KG1 (cell line): ENCODE data around the gene DPP6.

Source experiments
- DNase-seq: peaks from one replicate; lab custom pipeline; 2025; lab: John Stamatoyannopoulos, UW

Gene DPP6

GRCh38 chr7:154232700-154233099 lies 180.5 kb downstream of the DPP6 start:
- no peak for DNase-seq

DNA sequence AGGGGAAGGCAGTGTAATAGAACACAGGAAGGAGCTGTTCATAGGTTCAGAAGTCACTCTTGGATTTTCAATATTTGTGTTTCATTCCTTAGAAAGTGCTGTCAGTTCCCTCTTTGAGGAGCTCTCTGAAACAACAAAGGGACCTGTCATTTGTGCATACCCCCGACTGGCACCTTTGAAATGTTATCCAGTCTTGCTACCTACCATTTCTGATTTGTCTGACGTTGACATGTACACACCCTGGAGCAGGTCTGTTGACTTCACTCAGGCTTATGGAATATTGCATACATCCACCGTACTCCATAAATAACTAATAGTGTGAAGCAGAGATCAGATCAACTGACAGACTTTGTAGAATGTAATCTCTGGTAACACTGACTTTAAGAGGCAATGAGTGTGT lies 189.8 kb downstream of the DPP6 start:
- DNase-seq = no peak

- no peak for DNase-seq
Measured at GRCh38 chr7:154242709-154243108, 190.5 kb downstream of the DPP6 start.

DNA sequence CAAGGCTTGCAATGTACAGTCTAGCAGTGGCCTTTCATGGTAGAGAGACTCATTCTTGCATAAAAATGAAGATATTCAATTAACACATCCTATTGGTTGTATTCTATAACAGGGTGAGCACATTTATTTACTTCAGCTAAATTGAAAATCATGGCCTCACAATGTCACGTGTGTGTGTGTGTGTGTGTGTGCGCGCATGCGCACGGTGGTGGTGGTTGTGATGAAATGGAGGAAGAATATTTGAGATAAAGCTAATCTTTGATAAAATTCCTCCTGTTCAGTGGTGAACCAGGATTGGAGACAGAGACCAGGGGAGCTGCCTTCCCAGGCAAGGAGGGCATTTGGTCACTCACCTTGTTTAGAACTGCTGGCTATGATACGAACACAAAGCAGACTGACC lies 199.8 kb downstream of the DPP6 start:
- no peak for DNase-seq

DNA sequence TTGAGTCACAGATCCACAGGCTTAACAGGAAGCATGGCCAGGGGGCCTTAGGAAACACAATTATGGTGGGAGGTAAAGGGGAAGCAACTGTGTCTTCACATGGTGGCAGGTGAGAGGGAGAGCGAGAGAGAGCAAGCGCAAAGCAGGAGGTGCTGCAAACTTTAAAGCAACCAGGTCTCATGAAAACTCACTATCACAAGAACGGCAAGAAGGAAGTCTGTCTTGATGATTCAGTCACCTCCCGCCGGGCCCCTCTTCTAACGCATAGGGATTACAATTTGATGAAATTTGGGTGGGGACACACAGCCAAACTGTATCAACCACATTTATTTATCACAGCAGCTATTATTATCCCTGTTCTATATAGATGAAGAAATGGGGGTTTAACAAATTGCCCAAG lies 201.6 kb downstream of the DPP6 start:
- no peak for DNase-seq

- no peak for DNase-seq
Measured at GRCh38 chr7:154255324-154255723, 203.1 kb downstream of the DPP6 start.

GRCh38 chr7:154256150-154256549 lies 204.0 kb downstream of the DPP6 start:
- DNase-seq = no peak

DNA sequence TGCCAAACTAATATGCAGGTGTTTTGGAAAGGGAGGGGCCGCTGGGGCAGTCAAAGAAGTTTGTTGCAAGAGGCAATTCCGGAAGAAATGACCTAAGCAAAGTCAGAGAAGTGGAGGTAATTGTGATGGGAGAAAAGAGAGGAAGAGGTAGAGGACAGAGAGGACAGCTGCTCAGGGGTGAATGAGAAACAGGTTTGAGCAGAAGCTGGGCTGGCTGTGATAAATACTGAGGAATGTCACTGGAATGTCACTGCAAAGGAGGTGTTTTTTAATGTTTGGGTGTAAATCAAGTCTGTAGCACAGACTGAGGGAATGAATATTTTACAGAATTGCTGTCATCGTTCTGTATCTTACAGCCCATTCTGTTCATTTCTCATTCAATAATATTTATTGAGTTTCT lies 207.2 kb downstream of the DPP6 start:
- no peak for DNase-seq

DNA sequence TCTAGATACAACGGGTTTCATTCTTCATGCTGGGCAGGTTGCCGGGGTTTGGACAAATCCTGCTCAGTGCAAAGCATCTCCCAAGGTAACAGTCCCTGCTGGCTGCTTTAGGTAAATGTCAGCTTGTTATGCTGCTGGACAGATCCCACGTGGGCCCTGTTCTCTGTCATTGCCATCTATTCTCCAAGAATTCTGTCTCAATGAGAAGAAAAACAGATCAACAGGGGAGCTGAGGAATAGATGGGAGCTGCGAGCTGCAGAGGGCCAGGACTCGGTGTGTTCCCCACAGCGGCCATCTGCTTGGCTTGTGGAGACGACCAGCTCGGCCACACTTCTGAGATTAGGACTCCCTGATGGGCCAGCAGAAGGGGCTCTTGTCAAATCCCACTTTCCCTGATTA lies 235.2 kb downstream of the DPP6 start:
- no peak for DNase-seq

DNA sequence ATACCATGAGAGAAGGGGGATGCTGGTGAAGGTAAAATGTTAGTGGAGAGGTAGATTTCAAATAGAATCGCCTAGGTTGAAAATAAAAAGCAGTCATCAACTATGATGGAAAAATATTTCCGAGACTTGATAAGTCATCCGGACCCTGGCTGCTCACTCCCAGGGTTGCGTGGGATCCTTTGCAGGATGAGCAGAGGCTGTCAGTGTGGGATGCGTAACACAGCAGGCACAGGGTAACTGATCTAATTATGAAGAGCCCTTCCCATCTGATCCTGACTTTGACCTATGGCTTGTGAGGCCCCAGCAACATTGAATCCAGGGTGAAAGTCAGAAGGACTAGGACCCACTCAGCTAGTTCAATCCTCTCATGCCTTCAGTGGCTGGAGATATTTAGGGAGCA lies 236.9 kb downstream of the DPP6 start:
- DNase-seq = no peak

DNA sequence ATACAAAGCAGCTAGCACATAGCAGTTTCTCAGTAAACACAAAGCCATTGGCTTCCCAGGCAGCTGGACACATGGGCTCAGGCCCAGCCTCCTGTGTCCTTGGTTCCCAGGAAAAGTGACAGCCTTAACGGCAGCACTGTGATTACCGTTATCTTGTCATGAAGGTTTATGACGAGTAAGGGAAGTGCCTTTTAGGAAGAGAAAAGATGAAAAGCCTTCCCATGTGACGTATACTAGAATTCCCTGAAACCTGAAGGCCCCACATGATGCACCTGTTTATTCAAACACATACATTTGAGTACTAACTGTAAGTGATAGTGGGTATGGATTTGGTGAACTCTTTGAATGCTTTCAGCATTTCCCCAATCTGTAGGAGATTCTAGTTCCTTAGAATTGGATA lies 244.2 kb downstream of the DPP6 start:
- no peak for DNase-seq

GRCh38 chr7:154299736-154300135 lies 247.5 kb downstream of the DPP6 start:
- no peak for DNase-seq

- DNase-seq = no peak
Measured at GRCh38 chr7:154302380-154302779, 250.2 kb downstream of the DPP6 start.

- DNase-seq = no peak
Measured at GRCh38 chr7:154304231-154304630, 252.0 kb downstream of the DPP6 start.

- no peak for DNase-seq
Measured at GRCh38 chr7:154304740-154305700, 252.8 kb downstream of the DPP6 start.

GRCh38 chr7:154306036-154306435 lies 253.8 kb downstream of the DPP6 start:
- DNase-seq = no peak

- no peak for DNase-seq
Measured at GRCh38 chr7:154308928-154309327, 256.7 kb downstream of the DPP6 start.

DNA sequence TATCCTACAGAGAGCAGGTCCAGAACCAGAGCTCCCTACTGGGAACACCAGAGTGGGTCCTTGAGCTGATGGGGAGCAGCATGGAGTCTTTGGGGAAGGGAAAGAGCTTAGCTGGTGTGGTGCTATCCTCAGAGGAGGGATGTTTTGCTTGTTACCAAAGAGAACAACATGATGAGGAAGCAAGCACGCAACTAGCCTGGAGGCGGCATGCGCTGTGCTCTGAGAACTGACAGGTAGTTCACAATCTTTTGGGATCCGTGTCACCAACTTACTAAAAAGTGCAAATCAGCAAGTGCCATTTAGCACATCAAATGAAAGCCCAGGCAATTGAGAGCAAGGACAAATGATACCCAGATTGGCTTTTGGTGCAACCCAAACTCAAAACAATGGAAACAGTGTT lies 257.9 kb downstream of the DPP6 start:
- DNase-seq = no peak

- DNase-seq = no peak
Measured at GRCh38 chr7:154324196-154324595, 272.0 kb downstream of the DPP6 start.

DNA sequence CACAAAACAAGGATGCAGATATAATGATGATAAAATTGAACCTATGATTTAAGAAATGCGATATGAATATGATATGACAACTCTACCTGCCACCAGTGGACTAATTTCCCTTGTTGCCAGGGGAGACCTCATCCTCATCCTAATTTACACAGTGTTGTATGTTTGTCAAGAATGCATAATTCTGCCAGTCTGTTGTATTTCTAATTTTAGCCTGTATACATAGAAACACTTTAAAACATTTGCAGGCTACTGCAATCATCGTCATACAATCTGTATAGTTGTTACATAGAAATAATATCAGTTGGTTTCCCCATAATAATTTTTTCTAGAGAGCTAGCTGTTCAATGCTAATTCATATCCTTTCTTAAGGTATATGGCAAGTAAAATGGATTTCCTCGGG lies 274.2 kb downstream of the DPP6 start:
- no peak for DNase-seq

- no peak for DNase-seq
Measured at GRCh38 chr7:154330318-154330717, 278.1 kb downstream of the DPP6 start.

GRCh38 chr7:154332811-154333580 lies 280.8 kb downstream of the DPP6 start:
- no peak for DNase-seq

DNA sequence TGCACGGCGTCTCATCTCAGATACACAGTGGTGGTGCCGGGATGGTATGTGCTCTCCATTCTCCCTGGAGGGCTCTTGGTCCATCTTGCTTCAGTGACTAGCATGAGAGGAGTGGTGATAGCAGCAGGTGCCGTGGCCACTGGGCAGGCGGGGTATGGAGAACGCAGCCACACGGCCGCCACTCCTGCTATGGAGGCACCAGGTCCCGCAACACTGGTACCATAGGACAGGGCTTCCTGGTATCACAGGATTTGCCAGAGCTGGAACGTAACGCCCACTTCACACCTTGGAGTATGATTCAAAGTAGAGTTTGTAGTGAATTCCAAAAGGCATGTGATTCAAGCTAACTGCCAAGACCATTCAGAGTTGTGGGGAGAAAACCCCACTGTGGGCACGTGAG lies 284.1 kb downstream of the DPP6 start:
- no peak for DNase-seq
